ENCODE measurements around the gene MYO10. TPM values are rescaled to one million over a fixed set of nuclear protein-coding genes. Genes with fewer than 3 reads are reported as not detected.

Gene MYO10
- total RNA-seq, 4 donors from 2014 or later = 5.6 to 11.0 (median 6.4) TPM

- no peak overlapping the region for H3K4me3 ChIP-seq
- no peak for TF ChIP-seq POLR2AphosphoS5 (IDR thresholded peaks at IDR 0.05)
- TF ChIP-seq, protein P1, sequence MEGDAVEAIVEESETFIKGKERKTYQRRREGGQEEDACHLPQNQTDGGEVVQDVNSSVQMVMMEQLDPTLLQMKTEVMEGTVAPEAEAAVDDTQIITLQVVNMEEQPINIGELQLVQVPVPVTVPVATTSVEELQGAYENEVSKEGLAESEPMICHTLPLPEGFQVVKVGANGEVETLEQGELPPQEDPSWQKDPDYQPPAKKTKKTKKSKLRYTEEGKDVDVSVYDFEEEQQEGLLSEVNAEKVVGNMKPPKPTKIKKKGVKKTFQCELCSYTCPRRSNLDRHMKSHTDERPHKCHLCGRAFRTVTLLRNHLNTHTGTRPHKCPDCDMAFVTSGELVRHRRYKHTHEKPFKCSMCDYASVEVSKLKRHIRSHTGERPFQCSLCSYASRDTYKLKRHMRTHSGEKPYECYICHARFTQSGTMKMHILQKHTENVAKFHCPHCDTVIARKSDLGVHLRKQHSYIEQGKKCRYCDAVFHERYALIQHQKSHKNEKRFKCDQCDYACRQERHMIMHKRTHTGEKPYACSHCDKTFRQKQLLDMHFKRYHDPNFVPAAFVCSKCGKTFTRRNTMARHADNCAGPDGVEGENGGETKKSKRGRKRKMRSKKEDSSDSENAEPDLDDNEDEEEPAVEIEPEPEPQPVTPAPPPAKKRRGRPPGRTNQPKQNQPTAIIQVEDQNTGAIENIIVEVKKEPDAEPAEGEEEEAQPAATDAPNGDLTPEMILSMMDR (IDR thresholded peaks at IDR 0.05) = no peak
- no peaks in the 10 kb centered on the region for H3K9me3 ChIP-seq
- H3K4me1 ChIP-seq = no peaks in the 10 kb centered on the region
- peaks cover 0 to 46% of the 10 kb centered on the region in 2 donors for H3K36me3 ChIP-seq
- no peak for ATAC-seq
- 71 to 83% methylated on average over 3 to 9 of the region's 9 CpGs for WGBS, 2 donors (ENCODE audit: low coverage in 1 of 2)
- no peak overlapping the region for H3K27ac ChIP-seq
- no peaks in the 10 kb centered on the region for H3K27me3 ChIP-seq
Observed at GRCh38 chr5:16675806-16676205, 260.3 kb downstream of the MYO10 start.

GRCh38 chr5:16674750-16675149 lies 261.3 kb downstream of the MYO10 start:
- Histone ChIP-seq H3K4me3 (no peak overlapping the region), H3K27me3 (no peaks in the 10 kb centered on the region), H3K9me3 (no peaks in the 10 kb centered on the region), H3K36me3 (peaks cover 0 to 41% of the 10 kb centered on the region in 2 donors), H3K4me1 (peaks cover 0 to 6% (median 0%) of the 10 kb centered on the region in 3 donors), H3K27ac (no peak overlapping the region)
- no peak for TF ChIP-seq EP300 (IDR thresholded peaks at IDR 0.05)
- TF ChIP-seq, protein P1 (IDR thresholded peaks at IDR 0.05) = no peak
- TF ChIP-seq POLR2AphosphoS5 (IDR thresholded peaks at IDR 0.05) = no peak
- no peak for TF ChIP-seq POLR2A (IDR thresholded peaks at IDR 0.05)
- no peak for ATAC-seq
- 93 to 100% methylated on average over 2 to 3 of the region's 8 CpGs for WGBS, 2 donors (ENCODE audit: low coverage in 1 of 2)

GRCh38 chr5:16673241-16674201 lies 262.6 kb downstream of the MYO10 start:
- H3K9me3 ChIP-seq = no peaks in the 10 kb centered on the region
- WGBS, 2 donors (ENCODE audit: low coverage in 1 of 2) = 75 to 78% methylated on average over 6 to 10 of the region's 18 CpGs
- peaks cover 0 to 29% of the 10 kb centered on the region in 2 donors for H3K36me3 ChIP-seq
- H3K27me3 ChIP-seq = no peaks in the 10 kb centered on the region
- H3K4me3 ChIP-seq = no peak overlapping the region
- no peak overlapping the region for H3K27ac ChIP-seq
- peaks cover 0 to 7% (median 0%) of the 10 kb centered on the region in 3 donors for H3K4me1 ChIP-seq
- no peak for ATAC-seq
- TF ChIP-seq POLR2AphosphoS5 (IDR thresholded peaks at IDR 0.05) (no peak), POLR2A (IDR thresholded peaks at IDR 0.05) (no peak), EP300 (IDR thresholded peaks at IDR 0.05) (no peak)
- TF ChIP-seq, protein P1 (IDR thresholded peaks at IDR 0.05) = no peak

DNA sequence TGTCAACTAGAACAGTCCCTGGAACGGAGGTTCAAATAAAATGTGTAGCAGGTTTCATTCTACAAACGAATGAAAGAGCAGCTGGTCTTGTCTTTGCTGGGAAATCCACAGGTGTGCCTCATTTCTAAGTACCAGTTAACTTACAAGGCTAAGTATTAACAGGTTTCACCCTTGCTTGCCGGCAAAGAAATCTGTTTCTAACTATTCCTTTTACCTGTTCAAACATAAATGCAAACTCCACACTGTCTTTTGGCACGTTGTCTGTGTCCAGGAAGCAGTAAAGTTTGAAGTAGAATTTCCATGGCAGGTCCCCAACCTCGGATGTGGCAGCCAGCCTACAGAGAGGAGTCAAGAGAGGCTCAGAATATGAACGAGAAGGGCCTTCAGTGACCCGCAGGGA lies 264.9 kb downstream of the MYO10 start:
- TF ChIP-seq, protein P1 (IDR thresholded peaks at IDR 0.05) = no peak
- TF ChIP-seq POLR2AphosphoS5 (IDR thresholded peaks at IDR 0.05) (no peak), POLR2A (IDR thresholded peaks at IDR 0.05) (no peak), EP300 (IDR thresholded peaks at IDR 0.05) (no peak)
- 75 to 95% methylated on average over 3 to 7 of the region's 7 CpGs for WGBS, 2 donors (ENCODE audit: low coverage in 1 of 2)
- H3K27ac ChIP-seq = no peak overlapping the region
- no peak overlapping the region for H3K4me3 ChIP-seq
- H3K36me3 ChIP-seq = peaks cover 0 to 25% of the 10 kb centered on the region in 2 donors
- ATAC-seq = no peak
- H3K9me3 ChIP-seq = no peaks in the 10 kb centered on the region
- H3K27me3 ChIP-seq = no peaks in the 10 kb centered on the region
- H3K4me1 ChIP-seq = peaks cover 0 to 17% (median 0%) of the 10 kb centered on the region in 3 donors

DNA sequence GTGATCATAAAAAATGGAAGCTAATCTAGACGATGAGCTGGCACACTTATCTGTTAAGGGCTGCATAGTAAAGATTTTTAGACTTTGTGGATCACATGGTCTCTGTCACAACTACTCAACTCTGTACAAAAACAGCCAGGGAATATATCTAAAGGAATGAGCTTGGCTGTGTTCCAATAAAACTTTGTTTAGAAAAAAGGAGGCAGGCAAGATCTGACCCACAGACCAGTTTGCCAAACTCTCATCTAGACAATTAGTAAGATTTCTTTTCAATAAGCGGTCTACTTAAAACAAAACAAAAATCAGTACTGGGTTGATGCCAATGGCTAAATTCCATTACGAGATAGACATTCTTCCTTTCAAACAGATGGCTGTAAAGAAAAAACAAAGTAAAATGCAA lies 266.3 kb downstream of the MYO10 start:
- Histone ChIP-seq H3K27me3 (no peaks in the 10 kb centered on the region), H3K4me1 (peaks cover 0 to 17% (median 0%) of the 10 kb centered on the region in 3 donors), H3K27ac (no peak overlapping the region), H3K9me3 (no peaks in the 10 kb centered on the region), H3K4me3 (no peak overlapping the region), H3K36me3 (peaks cover 0 to 17% of the 10 kb centered on the region in 2 donors)
- no peak for TF ChIP-seq POLR2AphosphoS5 (IDR thresholded peaks at IDR 0.05)
- TF ChIP-seq EP300 (IDR thresholded peaks at IDR 0.05) = no peak
- TF ChIP-seq POLR2A (IDR thresholded peaks at IDR 0.05) = no peak
- TF ChIP-seq, protein P1 (IDR thresholded peaks at IDR 0.05) = no peak
- ATAC-seq = no peak
- 16 to 23% methylated on average over 3 of the region's 3 CpGs for WGBS, 2 donors (ENCODE audit: low coverage in 1 of 2)
